ENCODE data around the gene WBP1L.
"Not testable (repeated sequence)": the region's sequence is repeated elsewhere in the genome, so short reads cannot be mapped to it uniquely, and the experiment has no call there.

Gene WBP1L

DNA sequence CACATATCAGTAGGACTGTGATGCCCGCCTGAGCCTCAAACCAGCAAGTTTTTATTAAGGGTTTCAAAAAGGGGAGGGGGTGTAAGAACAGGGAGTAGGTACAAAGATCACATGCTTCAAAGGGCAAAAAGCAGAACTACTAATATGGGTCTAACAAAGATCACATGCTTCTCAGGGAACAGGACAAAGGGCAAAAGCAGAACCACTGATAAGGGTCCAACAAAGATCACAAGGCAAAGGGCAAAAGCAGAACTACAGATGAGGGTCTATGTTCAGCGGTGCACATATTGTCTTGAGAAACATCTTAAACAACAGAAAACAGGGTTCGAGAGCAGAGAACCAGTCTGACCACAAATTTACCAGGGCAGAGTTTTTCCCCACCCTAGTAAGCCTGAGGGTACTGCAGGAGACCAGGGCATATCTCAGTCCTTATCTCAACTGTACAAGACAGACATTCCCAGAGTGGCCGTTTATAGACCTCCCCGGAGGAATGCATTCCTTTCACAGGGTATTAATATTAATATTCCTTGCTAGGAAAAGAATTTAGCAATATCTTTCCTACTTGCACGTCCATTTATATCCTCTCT lies 100.5 kb downstream of the WBP1L start:
- not testable (repeated sequence) for DNase-seq

GRCh38 chr10:102845352-102845902 lies 101.7 kb downstream of the WBP1L start:
- no peak for DNase-seq

- no peak for DNase-seq
These were observed 106.3 kb downstream of the WBP1L start for GRCh38 chr10:102850025-102850518.

DNA sequence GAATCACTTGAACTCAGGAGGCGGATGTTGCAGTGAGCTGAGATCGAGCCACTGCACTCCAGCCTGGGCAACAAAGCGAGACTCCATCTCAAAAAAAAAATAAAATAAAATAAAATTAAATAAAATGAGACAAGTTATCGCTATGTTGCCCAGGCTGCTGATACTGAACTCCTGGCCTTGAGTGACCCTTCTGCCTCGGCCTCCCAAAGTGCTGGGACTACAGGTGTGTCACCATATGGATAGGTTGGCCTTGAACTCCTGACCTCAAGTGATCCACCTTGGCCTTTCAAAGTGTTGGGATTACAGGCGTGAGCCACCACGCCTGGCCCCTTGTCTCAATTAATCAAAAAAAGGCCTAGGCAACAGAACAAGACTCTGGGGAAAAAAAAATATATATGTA lies 109.5 kb downstream of the WBP1L start:
- not testable (repeated sequence) for DNase-seq

DNA sequence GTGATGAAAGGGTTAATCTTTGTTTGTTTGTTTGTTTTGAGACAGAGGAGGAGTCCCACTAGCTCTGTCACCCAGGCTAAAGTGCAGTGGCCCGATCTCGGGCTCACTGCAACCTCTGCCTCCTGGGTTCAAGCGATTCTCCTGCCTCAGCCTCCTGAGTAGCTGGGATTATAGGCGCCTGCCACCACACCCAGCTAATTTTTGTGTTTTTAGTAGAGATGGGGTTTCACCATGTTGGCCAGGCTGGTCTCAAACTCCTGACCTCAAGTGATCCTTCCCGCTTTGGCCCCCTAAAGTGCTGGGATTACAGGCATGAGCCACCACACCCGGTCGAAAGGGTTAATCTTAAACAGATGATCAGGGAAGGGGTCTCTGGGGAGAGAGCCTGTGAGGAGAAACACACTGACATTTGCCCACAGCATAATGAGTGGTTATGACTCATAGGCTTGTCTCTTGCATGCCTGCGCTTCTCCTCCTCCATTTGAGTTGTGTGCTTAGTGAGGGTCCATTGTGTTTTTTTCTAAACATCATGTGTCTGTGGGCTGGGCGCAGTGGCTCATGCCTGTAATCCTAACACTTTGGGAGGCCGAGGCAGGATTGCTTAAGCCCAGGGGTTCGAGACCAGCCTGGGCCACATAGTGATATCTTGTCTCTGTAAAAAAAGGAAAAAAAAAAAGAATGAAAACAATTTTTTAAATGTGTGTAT lies 112.1 kb downstream of the WBP1L start:
- peak; percentile 35 for DNase-seq

DNA sequence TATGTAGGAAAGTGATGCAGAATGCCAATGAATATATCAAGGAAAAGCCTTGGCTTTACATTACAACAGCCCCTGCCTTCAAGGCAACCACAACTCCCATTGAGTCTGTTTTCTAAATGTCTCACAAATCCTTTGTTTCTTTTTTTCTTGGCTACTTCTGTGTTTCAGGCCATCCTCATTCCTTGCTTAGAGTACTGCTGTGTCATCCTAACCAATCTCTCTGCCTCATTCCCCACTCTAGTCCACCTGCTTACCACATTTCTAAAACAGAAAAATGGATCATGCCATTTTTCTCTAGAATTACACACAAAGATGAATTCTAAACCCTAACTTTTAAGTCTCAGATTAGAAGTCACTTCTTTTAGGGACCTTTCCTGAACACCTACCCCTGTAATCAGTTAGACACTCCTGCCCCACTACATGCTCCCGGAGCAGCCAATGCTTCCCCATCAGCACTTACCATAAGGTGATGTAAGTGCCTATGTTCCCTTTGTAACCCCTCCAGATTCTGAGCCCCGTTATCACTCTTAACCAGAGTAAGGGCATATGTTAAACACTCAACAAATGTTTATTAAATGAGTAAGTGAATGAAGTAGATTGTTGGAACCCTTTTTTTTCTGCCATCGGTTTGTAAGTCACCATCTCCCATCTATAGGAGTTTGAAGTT lies 113.1 kb downstream of the WBP1L start:
- no peak for DNase-seq

DNA sequence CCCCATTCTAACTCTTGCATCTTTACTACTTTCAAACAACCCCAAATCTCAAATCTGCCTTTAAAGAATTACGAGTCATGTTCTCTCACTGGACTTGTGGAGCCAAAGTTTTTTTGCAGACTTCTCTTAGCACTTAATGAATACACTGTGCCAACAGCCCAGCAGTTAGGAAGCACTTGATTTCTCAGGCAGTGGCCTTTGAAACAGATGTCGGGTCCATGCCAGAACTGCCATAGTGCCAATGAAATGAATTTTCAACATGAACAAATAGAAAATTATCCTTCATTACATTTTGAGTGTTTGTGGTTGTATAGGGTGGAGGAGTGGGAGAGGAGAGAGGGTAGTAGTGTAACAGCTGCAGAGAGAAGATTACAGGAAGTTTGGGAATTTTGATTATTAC lies 116.2 kb downstream of the WBP1L start:
- DNase-seq, result peak; percentile 28

DNA sequence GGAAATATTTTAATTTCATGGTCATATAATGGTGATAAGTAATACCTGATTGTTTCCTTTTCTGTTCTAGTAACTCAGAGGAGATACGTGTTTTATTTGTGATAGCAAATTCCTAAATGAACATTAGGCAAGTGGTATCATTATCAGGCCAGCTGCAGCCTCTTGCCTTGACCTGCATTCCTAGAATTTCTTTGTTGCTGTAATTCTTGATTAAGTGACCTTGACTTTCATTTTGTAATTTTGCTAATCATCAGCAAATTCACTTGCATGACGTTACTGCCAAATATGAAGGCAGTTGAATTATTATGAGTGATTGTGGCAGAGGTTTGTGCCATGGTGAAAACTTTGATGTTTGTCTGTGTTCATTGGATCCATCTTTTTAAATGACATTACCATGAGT lies 119.9 kb downstream of the WBP1L start:
- no peak for DNase-seq

DNA sequence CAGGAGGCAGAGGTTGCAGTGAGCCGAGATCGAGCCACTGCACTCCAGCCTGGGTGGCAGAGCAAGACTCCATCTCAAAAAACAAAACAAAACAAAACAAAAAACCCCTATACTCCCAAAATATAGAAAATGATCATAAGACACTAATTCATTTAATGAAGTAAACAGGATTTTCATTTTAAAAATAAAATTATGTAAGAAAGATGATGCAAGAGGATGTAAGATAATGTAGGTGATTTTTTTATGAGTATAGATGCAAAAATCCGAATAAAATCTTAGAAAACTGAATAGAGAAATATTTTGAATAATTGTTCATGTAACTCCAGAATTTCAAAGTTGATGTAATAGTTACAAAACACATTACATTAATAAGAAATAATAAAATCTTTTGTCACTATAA lies 121.9 kb downstream of the WBP1L start:
- DNase-seq, result no peak
